IPS-15b (cell line): Measurements from ENCODE around the gene CLDN8.

Source experiments
- H3K27me3 ChIP-seq: one replicate; pipeline ENCODE4 v1.6.1; 2013; ENCODE audit warnings: low read length; ENCODE audit not compliant: control insufficient read depth, insufficient read depth
- H3K36me3 ChIP-seq: one replicate; pipeline ENCODE4 v1.6.1; 2013; ENCODE audit warnings: low read length; ENCODE audit not compliant: control insufficient read depth, insufficient read depth
- H3K4me1 ChIP-seq: one replicate; pipeline ENCODE4 v1.6.1; 2013; ENCODE audit warnings: mild to moderate bottlenecking, low read length; ENCODE audit not compliant: control insufficient read depth, insufficient read depth
- H3K4me3 ChIP-seq: one replicate; pipeline ENCODE4 v1.5.1; 2013; ENCODE audit warnings: low read depth, low read length
- H3K9ac ChIP-seq: one replicate; pipeline ENCODE4 v1.6.1; 2013; ENCODE audit warnings: low read depth, mild to moderate bottlenecking, low read length
- H3K9me3 ChIP-seq: one replicate; pipeline ENCODE4 v1.6.1; 2013; ENCODE audit warnings: mild to moderate bottlenecking, low read length; ENCODE audit not compliant: control insufficient read depth, insufficient read depth

Gene CLDN8

GRCh38 chr21:30216041-30216723 is at the start of gene CLDN8:
Gene CLDN8 (minus strand): TSS chr21:30216097. CDS start chr21:30215925, 172 bp downstream.
- Histone ChIP-seq H3K9me3 (no peaks in the 10 kb centered on the region), H3K27me3 (no peaks in the 10 kb centered on the region), H3K36me3 (no peaks in the 10 kb centered on the region), H3K9ac (no peak within 1 kb of the TSS), H3K4me3 (no peak within 1 kb of the TSS), H3K4me1 (no peaks in the 10 kb centered on the region)

- H3K4me1 ChIP-seq = no peaks in the 10 kb centered on the region
- H3K27me3 ChIP-seq = no peaks in the 10 kb centered on the region
- H3K4me3 ChIP-seq = no peak overlapping the region
- no peak overlapping the region for H3K9ac ChIP-seq
- no peaks in the 10 kb centered on the region for H3K36me3 ChIP-seq
- H3K9me3 ChIP-seq = no peaks in the 10 kb centered on the region
Observed at GRCh38 chr21:30257773-30258172, 41.9 kb upstream of the CLDN8 start.

- Histone ChIP-seq H3K4me3 (no peak overlapping the region), H3K27me3 (no peaks in the 10 kb centered on the region), H3K4me1 (no peaks in the 10 kb centered on the region), H3K9ac (no peak overlapping the region), H3K9me3 (no peaks in the 10 kb centered on the region), H3K36me3 (no peaks in the 10 kb centered on the region)
Observed at GRCh38 chr21:30256100-30256499, 40.2 kb upstream of the CLDN8 start.

GRCh38 chr21:30255679-30256078 is 39.8 kb upstream of the CLDN8 start:
- Histone ChIP-seq H3K4me1 (no peaks in the 10 kb centered on the region), H3K36me3 (no peaks in the 10 kb centered on the region), H3K9ac (no peak overlapping the region), H3K27me3 (no peaks in the 10 kb centered on the region), H3K4me3 (no peak overlapping the region), H3K9me3 (no peaks in the 10 kb centered on the region)

GRCh38 chr21:30251781-30252180 is 35.9 kb upstream of the CLDN8 start:
- H3K9ac ChIP-seq = no peak overlapping the region
- H3K4me3 ChIP-seq = no peak overlapping the region
- no peaks in the 10 kb centered on the region for H3K36me3 ChIP-seq
- H3K27me3 ChIP-seq = no peaks in the 10 kb centered on the region
- no peaks in the 10 kb centered on the region for H3K4me1 ChIP-seq
- H3K9me3 ChIP-seq = no peaks in the 10 kb centered on the region

GRCh38 chr21:30249936-30250335 is 34.0 kb upstream of the CLDN8 start:
- H3K9ac ChIP-seq = no peak overlapping the region
- no peaks in the 10 kb centered on the region for H3K27me3 ChIP-seq
- no peaks in the 10 kb centered on the region for H3K36me3 ChIP-seq
- H3K9me3 ChIP-seq = no peaks in the 10 kb centered on the region
- no peaks in the 10 kb centered on the region for H3K4me1 ChIP-seq
- no peak overlapping the region for H3K4me3 ChIP-seq

GRCh38 chr21:30248844-30249243 is 32.9 kb upstream of the CLDN8 start:
- Histone ChIP-seq H3K4me1 (no peaks in the 10 kb centered on the region), H3K27me3 (no peaks in the 10 kb centered on the region), H3K4me3 (no peak overlapping the region), H3K36me3 (no peaks in the 10 kb centered on the region), H3K9me3 (no peaks in the 10 kb centered on the region), H3K9ac (no peak overlapping the region)

GRCh38 chr21:30245061-30245460 is 29.2 kb upstream of the CLDN8 start:
- H3K27me3 ChIP-seq = no peaks in the 10 kb centered on the region
- no peaks in the 10 kb centered on the region for H3K9me3 ChIP-seq
- no peaks in the 10 kb centered on the region for H3K4me1 ChIP-seq
- H3K4me3 ChIP-seq = no peak overlapping the region
- no peaks in the 10 kb centered on the region for H3K36me3 ChIP-seq
- no peak overlapping the region for H3K9ac ChIP-seq

GRCh38 chr21:30243691-30244090 is 27.8 kb upstream of the CLDN8 start:
- Histone ChIP-seq H3K9me3 (no peaks in the 10 kb centered on the region), H3K27me3 (no peaks in the 10 kb centered on the region), H3K4me1 (no peaks in the 10 kb centered on the region), H3K4me3 (no peak overlapping the region), H3K36me3 (no peaks in the 10 kb centered on the region), H3K9ac (no peak overlapping the region)

- Histone ChIP-seq H3K27me3 (no peaks in the 10 kb centered on the region), H3K36me3 (no peaks in the 10 kb centered on the region), H3K4me1 (no peaks in the 10 kb centered on the region), H3K9me3 (no peaks in the 10 kb centered on the region), H3K4me3 (no peak overlapping the region), H3K9ac (no peak overlapping the region)
Observed at GRCh38 chr21:30240661-30241060, 24.8 kb upstream of the CLDN8 start.

GRCh38 chr21:30238168-30238567 is 22.3 kb upstream of the CLDN8 start:
- H3K9ac ChIP-seq = no peak overlapping the region
- no peak overlapping the region for H3K4me3 ChIP-seq
- no peaks in the 10 kb centered on the region for H3K27me3 ChIP-seq
- H3K9me3 ChIP-seq = no peaks in the 10 kb centered on the region
- H3K36me3 ChIP-seq = no peaks in the 10 kb centered on the region
- no peaks in the 10 kb centered on the region for H3K4me1 ChIP-seq

GRCh38 chr21:30234643-30235042 is 18.7 kb upstream of the CLDN8 start:
- Histone ChIP-seq H3K9me3 (no peaks in the 10 kb centered on the region), H3K4me1 (no peaks in the 10 kb centered on the region), H3K36me3 (no peaks in the 10 kb centered on the region), H3K4me3 (no peak overlapping the region), H3K9ac (no peak overlapping the region), H3K27me3 (no peaks in the 10 kb centered on the region)
